Activated CD4-positive, alpha-beta memory T cell treated with anti-CD3 and anti-CD28 coated beads for 36 hours (primary cell): ENCODE measurements around the gene SIK3. TPM values are rescaled to one million over a fixed set of nuclear protein-coding genes. Genes with fewer than 3 reads are reported as not detected.
A peak's percentile ranks its signal among the peaks of the same experiment; 100 is the strongest.

ENCODE experiments used
- CTCF ChIA-PET: fragments of 350-600 bp; sonication (Branson Sonifier 250); formaldehyde crosslinking; loops from one replicate; lab custom pipeline; 2021; ENCODE audit warnings: antibody characterized with exemption, inconsistent platforms; lab: Charles Lee
- POLR2A ChIA-PET: fragments of 350-600 bp; sonication (Branson Sonifier 250); formaldehyde crosslinking; loops from one replicate; lab custom pipeline; 2021; ENCODE audit warnings: antibody characterized with exemption; lab: Charles Lee
- DNase-seq: peaks from one replicate; pipeline ENCODE4 v3.0.0-alpha.2; 2020
- H3K27ac Mint-ChIP-seq: one replicate; pipeline ENCODE4 v1.8.0; 2021; ENCODE audit warnings: mixed read lengths
- H3K27me3 Mint-ChIP-seq: one replicate; pipeline ENCODE4 v1.8.0; 2021; ENCODE audit warnings: mixed read lengths
- H3K36me3 Mint-ChIP-seq: one replicate; pipeline ENCODE4 v1.8.0; 2021; ENCODE audit warnings: mixed read lengths
- H3K4me1 Mint-ChIP-seq: one replicate; pipeline ENCODE4 v1.8.0; 2021; ENCODE audit warnings: low read depth, mixed read lengths
- H3K4me3 Mint-ChIP-seq: one replicate; pipeline ENCODE4 v1.8.0; 2021; ENCODE audit warnings: mild to moderate bottlenecking, mixed read lengths
- H3K9me3 Mint-ChIP-seq: one replicate; pipeline ENCODE4 v1.8.0; 2021; ENCODE audit warnings: mixed read lengths
- intact Hi-C: fragments of 100-400 bp; cut with micrococcal nuclease; formaldehyde crosslinking; loops from one replicate; pipeline ENCODE4 v1.15.1; 2023
- total RNA-seq, 2 experiments: library from RNA; stranded (reverse); gene quantifications; one replicate each; pipeline ENCODE4 v1.2.3, GENCODE V29; 2021

Gene SIK3
- total RNA-seq, 2 experiments from 2014 or later = 26.1 to 26.2 TPM

DNA sequence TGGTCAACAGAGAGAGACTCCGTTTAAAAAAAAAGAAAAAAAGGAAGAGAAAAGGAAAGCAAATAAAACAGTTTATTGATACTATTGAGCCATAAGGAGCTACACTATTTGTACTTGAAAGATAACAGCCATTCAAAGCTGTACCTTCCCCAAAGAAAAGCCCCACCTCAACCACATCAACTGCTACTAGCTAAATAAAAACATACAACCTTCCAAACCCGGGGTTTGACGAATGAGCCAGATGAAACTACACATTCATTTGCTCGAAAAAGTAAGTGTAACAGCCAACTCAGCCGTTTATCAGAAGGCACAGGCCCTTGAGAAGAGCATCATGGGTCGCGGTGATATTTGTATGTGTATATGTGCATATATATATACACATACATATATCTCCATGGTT is 78.4 kb downstream of the SIK3 start:
- H3K4me3 Mint-ChIP-seq = no peak overlapping the region
- peaks cover 1% of the 10 kb centered on the region for H3K36me3 Mint-ChIP-seq
- peak overlapping the region; percentile 11 for H3K27ac Mint-ChIP-seq
- H3K27me3 Mint-ChIP-seq = no peaks in the 10 kb centered on the region
- H3K9me3 Mint-ChIP-seq = peaks cover 2% of the 10 kb centered on the region
- ChIA-PET CTCF (interaction anchor here (0.6 to 2.1 kb wide), 9 partner anchors 8 to 184 kb away, joined by 3 to 7 read pairs (median 3); no protein-coding TSS in a partner anchor), POLR2A (interaction anchor here (1.1 to 3.1 kb wide), 6 partner anchors 9 to 78 kb away, joined by 3 to 17 read pairs (median 6); partner anchors contain the start of gene SIK3)
- peak; percentile 53 for DNase-seq
- H3K4me1 Mint-ChIP-seq = peaks cover 63% of the 10 kb centered on the region
- intact Hi-C loops = loop anchor here (5.0 kb wide), 1 partner anchor 248 kb away; the partner anchor contains the start of gene BUD13

DNA sequence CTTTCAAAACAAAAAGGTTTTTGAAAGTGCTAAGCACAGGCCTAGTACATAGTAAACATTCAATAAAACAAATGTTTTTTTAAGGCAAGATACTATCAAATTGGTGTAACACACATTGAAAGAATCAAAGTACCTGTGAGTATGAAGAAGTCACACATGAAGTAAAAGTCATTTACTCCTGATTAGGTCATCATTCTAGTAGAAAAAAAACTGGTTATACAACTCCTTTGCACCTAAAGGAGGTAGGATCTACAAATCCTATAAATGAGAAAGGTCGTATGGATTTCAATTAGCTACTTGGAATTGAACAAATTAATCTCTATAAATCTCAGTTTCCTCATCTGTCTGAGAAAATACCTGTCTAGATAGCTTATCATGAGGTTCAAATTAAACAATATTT is 80.8 kb downstream of the SIK3 start:
- CTCF ChIA-PET = no interaction called here
- Mint-ChIP-seq H3K9me3 (peaks cover 2% of the 10 kb centered on the region), H3K27ac (no peak overlapping the region), H3K27me3 (no peaks in the 10 kb centered on the region), H3K4me1 (peaks cover 49% of the 10 kb centered on the region), H3K4me3 (no peak overlapping the region), H3K36me3 (no peaks in the 10 kb centered on the region)
- POLR2A ChIA-PET = no interaction called here
- DNase-seq = no peak
- intact Hi-C loops = no loop called here

DNA sequence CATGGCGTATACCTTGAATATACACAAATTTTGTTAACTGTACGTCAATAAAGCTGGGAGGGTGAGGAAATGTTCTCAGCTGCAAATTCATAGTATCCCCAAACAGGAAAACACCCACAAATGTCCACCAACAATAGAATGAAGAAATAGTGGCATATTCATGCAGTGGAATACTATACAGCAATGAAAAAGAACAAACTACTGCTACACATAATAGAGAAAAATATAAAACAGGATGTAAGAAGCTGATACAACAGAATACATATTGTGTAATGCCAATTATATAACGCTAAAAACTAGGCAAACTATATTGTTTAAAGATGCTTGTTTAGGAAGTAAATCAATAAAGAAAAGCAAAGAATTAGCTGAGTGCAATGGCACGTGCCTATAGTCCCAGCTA is 81.5 kb downstream of the SIK3 start:
- H3K4me1 Mint-ChIP-seq = peaks cover 52% of the 10 kb centered on the region
- no peaks in the 10 kb centered on the region for H3K27me3 Mint-ChIP-seq
- no peak overlapping the region for H3K4me3 Mint-ChIP-seq
- POLR2A ChIA-PET = no interaction called here
- no peak overlapping the region for H3K27ac Mint-ChIP-seq
- CTCF ChIA-PET = no interaction called here
- H3K9me3 Mint-ChIP-seq = peaks cover 2% of the 10 kb centered on the region
- H3K36me3 Mint-ChIP-seq = no peaks in the 10 kb centered on the region
- intact Hi-C loops = no loop called here
- no peak for DNase-seq

- Mint-ChIP-seq H3K27me3 (no peaks in the 10 kb centered on the region), H3K27ac (no peak overlapping the region), H3K9me3 (peaks cover 2% of the 10 kb centered on the region), H3K4me1 (peaks cover 52% of the 10 kb centered on the region), H3K36me3 (no peaks in the 10 kb centered on the region), H3K4me3 (no peak overlapping the region)
- POLR2A ChIA-PET = no interaction called here
- DNase-seq = no peak
- CTCF ChIA-PET = no interaction called here
- intact Hi-C loops = no loop called here
These were observed 82.0 kb downstream of the SIK3 start for GRCh38 chr11:117016246-117016645.

DNA sequence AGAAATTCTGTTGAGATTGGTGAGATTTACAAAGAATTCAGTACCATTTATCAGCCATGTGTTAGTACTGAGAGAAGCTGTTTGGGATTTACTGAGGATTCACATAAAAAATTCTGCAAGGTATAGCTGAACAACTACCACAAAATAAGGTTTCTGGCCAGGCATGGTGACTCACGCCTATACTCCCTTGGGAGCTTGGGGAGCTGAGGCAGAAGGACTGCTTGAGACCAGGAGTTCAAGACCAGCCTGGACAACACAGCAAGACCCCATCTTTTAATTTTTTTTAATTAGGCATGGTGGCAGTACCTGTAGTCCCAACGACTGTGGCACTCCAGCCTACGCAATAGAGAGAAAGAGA is 86.7 kb downstream of the SIK3 start:
- intact Hi-C loops = loop anchor here (1.0 kb wide), 7 partner anchors 9 to 80 kb away; no protein-coding TSS in a partner anchor
- Mint-ChIP-seq H3K36me3 (peaks cover 2% of the 10 kb centered on the region), H3K9me3 (no peaks in the 10 kb centered on the region), H3K27me3 (no peaks in the 10 kb centered on the region), H3K4me1 (peaks cover 46% of the 10 kb centered on the region), H3K27ac (peak overlapping the region; percentile 84), H3K4me3 (no peak overlapping the region)
- peak; percentile 61 for DNase-seq
- ChIA-PET CTCF (interaction anchor here (0.9 to 2.4 kb wide), 10 partner anchors 8 to 159 kb away, joined by 3 to 9 read pairs (median 5); partner anchors contain the start of gene SIK3), POLR2A (interaction anchor here (0.6 to 3.6 kb wide), 20 partner anchors 8 to 235 kb away, joined by 3 to 25 read pairs (median 5); no protein-coding TSS in a partner anchor)

DNA sequence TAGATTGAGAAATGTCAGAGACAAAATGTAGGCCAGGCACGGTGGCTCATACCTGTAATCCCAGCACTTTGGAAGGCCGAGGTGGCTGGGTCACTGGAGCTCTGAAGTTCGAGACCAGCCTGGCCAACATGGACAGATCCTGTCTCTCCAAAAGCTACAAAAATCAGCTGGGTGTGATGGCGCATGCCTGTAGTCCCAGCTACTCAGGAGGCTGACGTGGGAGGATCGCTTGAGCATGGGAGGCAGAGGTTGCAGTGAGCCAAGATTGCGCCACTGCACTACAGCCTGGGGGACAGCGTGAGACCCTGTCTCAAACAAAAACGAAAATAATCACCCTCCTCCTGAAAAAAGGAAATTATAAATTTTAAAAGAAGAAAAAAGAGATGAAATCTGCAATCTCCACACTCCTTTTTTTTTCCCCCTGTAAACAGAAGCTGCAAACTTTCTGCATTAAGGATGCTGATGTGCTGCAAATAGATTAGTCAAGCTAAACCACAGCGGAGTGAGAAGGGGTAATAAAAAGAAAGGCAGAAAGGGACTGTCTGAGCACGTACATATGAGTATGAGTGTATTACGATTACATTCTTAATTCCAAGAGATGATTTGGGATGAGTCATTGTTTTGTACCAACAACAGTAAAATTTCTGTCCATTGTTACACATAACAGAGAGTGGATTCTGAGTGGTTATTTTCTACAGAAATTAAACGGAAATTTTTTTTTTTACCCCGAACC is 87.3 kb downstream of the SIK3 start:
- peaks cover 2% of the 10 kb centered on the region for H3K36me3 Mint-ChIP-seq
- no peak for DNase-seq
- H3K27ac Mint-ChIP-seq = peak overlapping the region; percentile 84
- H3K9me3 Mint-ChIP-seq = no peaks in the 10 kb centered on the region
- ChIA-PET POLR2A (interaction anchor here (0.9 to 3.6 kb wide), 22 partner anchors 8 to 219 kb away, joined by 3 to 25 read pairs (median 5); partner anchors contain the start of gene SIK3), CTCF (interaction anchor here (0.7 to 2.4 kb wide), 13 partner anchors 9 to 158 kb away, joined by 3 to 9 read pairs (median 3); partner anchors contain the start of gene SIK3)
- no peak overlapping the region for H3K4me3 Mint-ChIP-seq
- intact Hi-C loops = loop anchor here (1.0 kb wide), 7 partner anchors 9 to 80 kb away; no protein-coding TSS in a partner anchor
- H3K27me3 Mint-ChIP-seq = no peaks in the 10 kb centered on the region
- H3K4me1 Mint-ChIP-seq = peaks cover 51% of the 10 kb centered on the region

- DNase-seq = no peak
- Mint-ChIP-seq H3K9me3 (no peaks in the 10 kb centered on the region), H3K4me1 (peaks cover 55% of the 10 kb centered on the region), H3K36me3 (peaks cover 2% of the 10 kb centered on the region), H3K27ac (peak overlapping the region; percentile 34), H3K27me3 (no peaks in the 10 kb centered on the region), H3K4me3 (no peak overlapping the region)
- ChIA-PET POLR2A (interaction anchor here (0.9 to 3.6 kb wide), 10 partner anchors 15 to 157 kb away, joined by 3 to 25 read pairs (median 7); partner anchors contain the start of gene SIK3), CTCF (interaction anchor here (0.9 to 2.0 kb wide), 5 partner anchors 8 to 89 kb away, joined by 3 to 9 read pairs (median 3); partner anchors contain the start of gene SIK3)
- intact Hi-C loops = no loop called here
These were observed 88.2 kb downstream of the SIK3 start for GRCh38 chr11:117009905-117010605.

DNA sequence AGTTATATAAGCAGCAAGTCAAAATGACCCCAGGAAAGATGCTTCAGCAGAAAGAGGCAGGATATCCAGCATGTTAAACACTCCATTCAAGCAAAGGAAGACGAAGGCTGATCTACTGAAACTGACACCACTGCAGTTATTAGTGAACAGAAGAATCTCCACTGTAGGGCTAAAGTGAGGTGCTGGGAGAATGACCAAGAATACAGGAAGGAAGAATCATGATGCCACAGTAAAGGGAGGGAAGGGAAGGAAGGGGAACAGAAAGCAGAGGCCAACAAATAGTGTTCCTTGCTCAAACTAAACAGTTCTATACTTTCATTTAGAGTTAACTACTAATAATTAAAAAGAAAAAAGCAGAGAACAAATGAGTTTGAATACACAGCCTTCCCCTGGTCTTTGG is 92.5 kb downstream of the SIK3 start:
- Mint-ChIP-seq H3K9me3 (no peaks in the 10 kb centered on the region), H3K27ac (no peak overlapping the region), H3K27me3 (no peaks in the 10 kb centered on the region), H3K36me3 (peaks cover 5% of the 10 kb centered on the region), H3K4me3 (no peak overlapping the region), H3K4me1 (peaks cover 69% of the 10 kb centered on the region)
- DNase-seq = no peak
- ChIA-PET POLR2A (no interaction called here), CTCF (no interaction called here)
- intact Hi-C loops = no loop called here

- Mint-ChIP-seq H3K36me3 (peaks cover 6% of the 10 kb centered on the region), H3K27me3 (no peaks in the 10 kb centered on the region), H3K27ac (peak overlapping the region; percentile 80), H3K9me3 (no peaks in the 10 kb centered on the region), H3K4me1 (peaks cover 69% of the 10 kb centered on the region), H3K4me3 (peak overlapping the region; percentile 16)
- DNase-seq = no peak
- ChIA-PET POLR2A (interaction anchor here (0.6 to 1.9 kb wide), 13 partner anchors 8 to 95 kb away, joined by 3 to 17 read pairs (median 7); partner anchors contain the start of gene SIK3), CTCF (interaction anchor here (0.8 to 2.1 kb wide), 6 partner anchors 8 to 104 kb away, joined by 3 to 9 read pairs (median 4); no protein-coding TSS in a partner anchor)
- intact Hi-C loops = loop anchor here (1.0 to 2.0 kb wide), 3 partner anchors 9 to 60 kb away; no protein-coding TSS in a partner anchor
These were observed 95.5 kb downstream of the SIK3 start for GRCh38 chr11:117002639-117003299.

GRCh38 chr11:117000014-117000737 is 98.1 kb downstream of the SIK3 start:
- Mint-ChIP-seq H3K27ac (no peak overlapping the region), H3K4me3 (no peak overlapping the region), H3K27me3 (no peaks in the 10 kb centered on the region), H3K36me3 (peaks cover 6% of the 10 kb centered on the region), H3K9me3 (no peaks in the 10 kb centered on the region), H3K4me1 (peaks cover 69% of the 10 kb centered on the region)
- ChIA-PET POLR2A (interaction anchor here (0.6 to 1.4 kb wide), 5 partner anchors 11 to 144 kb away, joined by 3 to 5 read pairs (median 4); partner anchors contain the start of gene PAFAH1B2), CTCF (interaction anchor here (0.8 to 1.5 kb wide), 4 partner anchors 11 to 209 kb away, joined by 3 to 5 read pairs (median 3); partner anchors contain the start of gene APOA5)
- intact Hi-C loops = no loop called here
- no peak for DNase-seq

GRCh38 chr11:116997071-116997470 is 101.2 kb downstream of the SIK3 start:
- H3K36me3 Mint-ChIP-seq = peaks cover 5% of the 10 kb centered on the region
- peaks cover 65% of the 10 kb centered on the region for H3K4me1 Mint-ChIP-seq
- no peak for DNase-seq
- ChIA-PET CTCF (interaction anchor here (1.0 to 1.1 kb wide), 3 partner anchors 9 to 161 kb away, joined by 3 read pairs; no protein-coding TSS in a partner anchor), POLR2A (no interaction called here)
- no peaks in the 10 kb centered on the region for H3K9me3 Mint-ChIP-seq
- intact Hi-C loops = no loop called here
- H3K27ac Mint-ChIP-seq = no peak overlapping the region
- H3K27me3 Mint-ChIP-seq = no peaks in the 10 kb centered on the region
- no peak overlapping the region for H3K4me3 Mint-ChIP-seq
